ENCODE data around the gene PPP1R26. TPM values are rescaled to one million over a fixed set of nuclear protein-coding genes. Genes with fewer than 3 reads are reported as not detected.
"Not testable (repeated sequence)": the region's sequence is repeated elsewhere in the genome, so short reads cannot be mapped to it uniquely, and the experiment has no call there.

PPP1R26 gene
- total RNA-seq, 1 experiment from 2014 or later = 46.9 TPM

GRCh38 chr9:135454737-135455136 is 24.8 kb upstream of the PPP1R26 start:
- ChIA-PET CTCF (interaction anchor here (0.6 kb wide), 1 partner anchor 43 kb away, joined by 3 read pairs; no protein-coding TSS in a partner anchor), POLR2A (ENCODE audit: unreplicated experiment) (no interaction called here)
- Histone ChIP-seq H3K27me3 (ENCODE audit: insufficient read depth, low read depth) (no peaks in the 10 kb centered on the region), H2AFZ (no peak overlapping the region), H4K20me1 (ENCODE audit: insufficient read depth) (no peaks in the 10 kb centered on the region), H3K9me3 (ENCODE audit: insufficient read depth, low read depth) (no peaks in the 10 kb centered on the region), H3K4me2 (no peak overlapping the region), H3K4me1 (replicated peaks; ENCODE audit: insufficient read depth) (no peaks in the 10 kb centered on the region), H3K4me3 (no peak overlapping the region), H3F3A (ENCODE audit: insufficient read depth, low read depth) (no peaks in the 10 kb centered on the region; the same call in 1 of the 2 replicates), H3K9me2 (ENCODE audit: insufficient read depth) (no peaks in the 10 kb centered on the region), H3K36me3 (ENCODE audit: low read depth) (no peaks in the 10 kb centered on the region), H3K27ac (no peak overlapping the region), H3K79me2 (ENCODE audit: low read depth) (no peaks in the 10 kb centered on the region)
- no TSS peak for BruUV-seq (replicated peaks)
- no peak for DNase-seq
- TF ChIP-seq EZH2 (IDR thresholded peaks at IDR 0.05; ENCODE audit: low read depth) = no peak
- TF ChIP-seq, protein P1, sequence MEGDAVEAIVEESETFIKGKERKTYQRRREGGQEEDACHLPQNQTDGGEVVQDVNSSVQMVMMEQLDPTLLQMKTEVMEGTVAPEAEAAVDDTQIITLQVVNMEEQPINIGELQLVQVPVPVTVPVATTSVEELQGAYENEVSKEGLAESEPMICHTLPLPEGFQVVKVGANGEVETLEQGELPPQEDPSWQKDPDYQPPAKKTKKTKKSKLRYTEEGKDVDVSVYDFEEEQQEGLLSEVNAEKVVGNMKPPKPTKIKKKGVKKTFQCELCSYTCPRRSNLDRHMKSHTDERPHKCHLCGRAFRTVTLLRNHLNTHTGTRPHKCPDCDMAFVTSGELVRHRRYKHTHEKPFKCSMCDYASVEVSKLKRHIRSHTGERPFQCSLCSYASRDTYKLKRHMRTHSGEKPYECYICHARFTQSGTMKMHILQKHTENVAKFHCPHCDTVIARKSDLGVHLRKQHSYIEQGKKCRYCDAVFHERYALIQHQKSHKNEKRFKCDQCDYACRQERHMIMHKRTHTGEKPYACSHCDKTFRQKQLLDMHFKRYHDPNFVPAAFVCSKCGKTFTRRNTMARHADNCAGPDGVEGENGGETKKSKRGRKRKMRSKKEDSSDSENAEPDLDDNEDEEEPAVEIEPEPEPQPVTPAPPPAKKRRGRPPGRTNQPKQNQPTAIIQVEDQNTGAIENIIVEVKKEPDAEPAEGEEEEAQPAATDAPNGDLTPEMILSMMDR (conservative IDR thresholded peaks at IDR 0.05) = no peak
- intact Hi-C loops (cut with micrococcal nuclease; ENCODE audit: unreplicated experiment) = no loop called here

DNA sequence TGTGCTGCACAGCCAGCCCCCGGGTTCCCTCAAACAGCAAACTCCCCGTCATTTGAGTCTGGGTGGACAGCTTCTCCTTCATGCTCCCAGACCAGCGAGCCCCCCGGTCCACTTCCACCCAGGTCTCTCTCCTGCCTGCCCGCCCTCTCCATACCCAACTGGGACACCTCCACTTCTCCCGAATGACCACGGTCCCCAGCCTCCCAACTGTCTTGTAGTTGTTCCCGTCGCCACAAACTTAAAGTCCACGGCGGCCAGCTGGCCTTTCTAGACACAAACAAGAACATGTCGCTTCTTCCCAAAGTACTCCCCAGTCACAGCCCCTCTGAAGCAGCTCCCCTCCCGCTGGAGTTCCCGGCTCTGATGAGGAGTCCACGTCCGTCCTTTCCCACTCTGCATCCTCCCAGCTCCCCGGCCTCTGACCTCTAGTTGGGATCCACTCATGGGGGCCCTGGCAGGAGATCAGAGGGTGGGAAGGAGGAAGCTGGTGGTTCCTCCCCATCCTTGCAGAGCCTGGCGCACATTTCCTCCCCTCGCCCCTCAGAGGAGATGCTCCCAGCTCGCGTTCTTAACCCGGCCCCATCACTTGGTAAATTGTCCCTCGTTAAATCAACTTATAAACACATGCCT is 24.1 kb upstream of the PPP1R26 start:
- Histone ChIP-seq H3K9me2 (ENCODE audit: insufficient read depth) (no peaks in the 10 kb centered on the region), H3K9me3 (ENCODE audit: insufficient read depth, low read depth) (no peaks in the 10 kb centered on the region), H3K79me2 (ENCODE audit: low read depth) (no peaks in the 10 kb centered on the region), H3K27me3 (ENCODE audit: insufficient read depth, low read depth) (no peaks in the 10 kb centered on the region), H3K27ac (no peak overlapping the region), H3K36me3 (ENCODE audit: low read depth) (no peaks in the 10 kb centered on the region), H3K4me1 (replicated peaks; ENCODE audit: insufficient read depth) (no peaks in the 10 kb centered on the region), H3F3A (ENCODE audit: insufficient read depth, low read depth) (no peaks in the 10 kb centered on the region; the same call in 1 of the 2 replicates), H4K20me1 (ENCODE audit: insufficient read depth) (no peaks in the 10 kb centered on the region), H3K4me2 (no peak overlapping the region), H2AFZ (no peak overlapping the region), H3K4me3 (no peak overlapping the region)
- DNase-seq = no peak
- intact Hi-C loops (cut with micrococcal nuclease; ENCODE audit: unreplicated experiment) = no loop called here
- TF ChIP-seq, protein P1 (conservative IDR thresholded peaks at IDR 0.05) = no peak
- no peak for TF ChIP-seq EZH2 (IDR thresholded peaks at IDR 0.05; ENCODE audit: low read depth)
- ChIA-PET CTCF (interaction anchor here (0.6 kb wide), 1 partner anchor 43 kb away, joined by 3 read pairs; no protein-coding TSS in a partner anchor), POLR2A (ENCODE audit: unreplicated experiment) (no interaction called here)
- no TSS peak for BruUV-seq (replicated peaks)

DNA sequence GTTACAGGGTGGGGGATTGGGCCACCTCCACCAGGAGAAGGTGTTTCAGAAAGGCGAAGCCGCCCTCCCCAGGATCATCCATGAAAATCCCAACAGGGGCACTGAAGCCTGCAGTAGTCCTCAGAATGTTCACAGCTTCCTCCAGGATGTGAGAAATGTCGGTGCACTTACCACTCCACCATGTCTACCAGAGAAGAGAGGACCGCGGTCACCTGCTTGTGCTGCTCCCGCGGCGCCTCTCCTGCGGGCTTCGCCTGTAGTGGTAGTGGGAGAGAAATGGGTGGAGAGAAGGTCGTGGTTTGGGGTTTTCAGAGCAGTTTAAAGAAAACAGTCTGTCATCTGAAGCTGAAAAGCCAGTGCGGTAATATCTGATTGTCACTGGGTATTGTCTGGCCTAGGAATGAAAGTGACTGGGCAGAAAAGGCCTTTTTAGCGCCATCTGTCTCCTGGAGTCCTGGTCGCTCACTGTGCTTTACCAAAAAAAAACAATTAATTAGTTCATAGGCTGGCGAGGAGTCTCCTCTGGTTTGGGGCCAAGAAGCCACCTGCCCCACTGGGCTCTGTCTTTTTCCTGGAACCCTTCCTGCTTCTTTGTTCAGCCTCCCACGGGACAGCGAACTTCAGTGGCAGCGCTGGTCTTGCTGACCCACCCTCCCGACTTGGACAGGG is 23.0 kb upstream of the PPP1R26 start:
- no peak for DNase-seq
- no peaks in the 10 kb centered on the region for H3K9me3 ChIP-seq (ENCODE audit: insufficient read depth, low read depth)
- H3K4me3 ChIP-seq = no peak overlapping the region
- no peaks in the 10 kb centered on the region for H3K4me1 ChIP-seq (replicated peaks; ENCODE audit: insufficient read depth)
- intact Hi-C loops (cut with micrococcal nuclease; ENCODE audit: unreplicated experiment) = no loop called here
- no peaks in the 10 kb centered on the region for H3K36me3 ChIP-seq (ENCODE audit: low read depth)
- H3K79me2 ChIP-seq (ENCODE audit: low read depth) = no peaks in the 10 kb centered on the region
- POLR2A ChIA-PET (ENCODE audit: unreplicated experiment) = no interaction called here
- H3K27me3 ChIP-seq (ENCODE audit: insufficient read depth, low read depth) = no peaks in the 10 kb centered on the region
- H3K27ac ChIP-seq = no peak overlapping the region
- no peak overlapping the region for H2AFZ ChIP-seq
- no peaks in the 10 kb centered on the region for H4K20me1 ChIP-seq (ENCODE audit: insufficient read depth)
- TF ChIP-seq, protein P1 (conservative IDR thresholded peaks at IDR 0.05) = no peak
- no peak for TF ChIP-seq EZH2 (IDR thresholded peaks at IDR 0.05; ENCODE audit: low read depth)
- no TSS peak for BruUV-seq (replicated peaks)
- no peaks in the 10 kb centered on the region; the same call in 1 of the 2 replicates for H3F3A ChIP-seq (ENCODE audit: insufficient read depth, low read depth)
- no peaks in the 10 kb centered on the region for H3K9me2 ChIP-seq (ENCODE audit: insufficient read depth)
- H3K4me2 ChIP-seq = no peak overlapping the region
- CTCF ChIA-PET = interaction anchor here (0.6 kb wide), 1 partner anchor 749 kb away, joined by 4 read pairs; no protein-coding TSS in a partner anchor

DNA sequence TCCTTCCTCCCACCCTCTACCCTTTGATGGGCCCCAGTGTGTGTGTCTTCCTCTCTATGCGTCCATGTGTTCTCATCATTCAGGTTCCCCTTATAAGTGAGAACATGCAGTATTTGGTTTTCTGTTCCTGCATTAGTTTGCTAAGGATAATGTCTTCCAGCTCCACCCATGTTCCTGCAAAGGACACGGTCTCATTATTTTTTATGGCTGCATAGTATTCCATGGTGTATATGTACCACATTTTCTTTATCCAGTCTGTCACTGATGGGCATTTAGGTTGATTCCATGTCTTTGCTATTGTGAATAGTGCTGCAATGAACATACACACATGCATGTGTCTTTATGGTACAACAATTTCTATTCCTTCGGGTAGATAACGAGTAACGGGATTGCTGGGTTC is 21.1 kb upstream of the PPP1R26 start:
- H3F3A ChIP-seq (ENCODE audit: insufficient read depth, low read depth); CTCF ChIA-PET; BruUV-seq (replicated peaks); H3K4me2 ChIP-seq; H3K36me3 ChIP-seq (ENCODE audit: low read depth); H3K4me3 ChIP-seq; H2AFZ ChIP-seq; intact Hi-C loops (cut with micrococcal nuclease; ENCODE audit: unreplicated experiment); H3K9me2 ChIP-seq (ENCODE audit: insufficient read depth); H4K20me1 ChIP-seq (ENCODE audit: insufficient read depth); H3K27ac ChIP-seq; H3K79me2 ChIP-seq (ENCODE audit: low read depth); H3K9me3 ChIP-seq (ENCODE audit: insufficient read depth, low read depth); POLR2A ChIA-PET (ENCODE audit: unreplicated experiment); H3K27me3 ChIP-seq (ENCODE audit: insufficient read depth, low read depth); DNase-seq: not testable (repeated sequence)
- H3K4me1 ChIP-seq (replicated peaks; ENCODE audit: insufficient read depth) = peaks cover 12% of the 10 kb centered on the region

All from PC-9 (cell line).